NOMO-1 (cell line): ENCODE measurements around the gene MPDZ.

Experiments used
- DNase-seq, 2 experiments: peaks; one replicate each; lab custom pipeline; 2025; ENCODE audit not compliant: unreplicated experiment in 2 of 2; lab: John Stamatoyannopoulos, UW

MPDZ gene

DNA sequence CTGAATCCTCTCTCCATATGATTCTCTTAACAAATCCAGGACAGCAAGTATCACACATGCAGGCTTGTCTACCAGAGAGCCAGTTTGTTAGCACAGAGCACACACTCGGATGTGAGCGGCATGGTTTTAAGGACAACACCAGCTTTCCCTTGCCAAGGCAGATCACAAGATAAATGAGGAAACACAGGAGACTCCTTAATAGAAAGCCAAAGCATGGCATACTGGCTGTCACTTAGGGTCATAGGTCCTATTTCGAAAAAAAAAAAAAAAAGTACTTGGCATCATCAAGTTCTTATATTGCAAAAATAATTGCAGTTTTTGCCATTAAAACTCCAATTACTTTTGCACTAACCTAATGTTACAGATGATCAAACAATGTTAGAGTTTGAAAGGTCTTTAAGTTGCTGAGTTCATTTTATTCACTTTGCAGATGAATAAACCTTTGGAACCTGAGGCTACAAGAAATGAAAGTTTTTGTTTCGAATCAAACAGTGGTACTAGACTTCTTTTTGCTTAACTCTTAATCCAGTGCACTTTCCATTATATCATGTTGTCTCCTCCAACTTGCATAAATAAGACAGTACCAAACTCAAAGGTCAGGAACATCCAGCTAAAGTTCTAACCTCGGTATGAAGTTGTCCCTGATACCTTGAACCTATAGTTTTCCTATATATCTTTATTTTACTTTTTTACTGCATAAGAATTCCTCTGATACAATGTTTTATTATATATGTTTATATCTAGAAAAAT is 138.5 kb downstream of the MPDZ start:
- no peak for DNase-seq

DNA sequence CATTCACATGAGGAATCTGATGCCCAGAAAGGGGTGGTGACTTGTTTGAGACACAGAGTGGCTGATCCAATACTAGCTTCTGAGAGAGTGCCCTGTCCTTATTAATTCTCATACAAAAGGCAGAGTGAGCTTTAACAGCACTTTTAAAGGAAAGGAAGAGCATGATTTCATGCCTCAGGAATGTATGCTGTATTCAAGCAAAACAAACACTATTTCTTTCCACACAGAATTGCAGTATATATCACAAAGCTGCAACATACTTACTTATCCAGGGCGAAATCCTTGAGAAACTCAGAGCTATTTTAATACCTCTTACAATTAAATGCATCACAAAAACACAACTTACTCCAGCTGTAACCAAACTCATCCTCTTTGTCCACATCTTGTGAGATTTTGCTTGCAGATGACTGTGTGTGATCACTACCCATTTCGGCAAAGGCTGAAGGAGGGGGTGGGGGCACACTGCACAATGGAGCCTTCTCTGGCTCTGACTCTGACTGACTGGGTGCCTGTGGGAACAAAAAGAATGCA is 139.8 kb downstream of the MPDZ start:
- DNase-seq, result no peak

DNA sequence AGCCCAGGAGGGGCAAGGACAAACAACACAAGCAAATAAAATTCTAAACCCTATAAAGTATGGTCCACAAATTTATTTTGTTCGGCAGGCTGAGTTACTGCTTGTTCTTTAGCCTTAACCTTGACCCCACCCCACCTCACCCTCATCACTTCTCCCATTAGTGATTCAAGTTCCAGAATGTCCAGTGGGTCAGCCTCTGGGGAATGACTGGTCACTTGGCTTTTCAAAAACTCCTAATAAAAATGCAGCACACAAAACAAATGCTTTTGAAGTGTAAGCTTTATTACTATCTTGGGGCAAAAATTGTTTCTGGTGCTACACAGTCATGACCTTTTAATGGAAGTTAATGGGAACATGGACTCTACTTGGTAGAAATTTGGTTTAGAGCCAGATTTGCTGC is 142.1 kb downstream of the MPDZ start:
- no peak for DNase-seq

DNA sequence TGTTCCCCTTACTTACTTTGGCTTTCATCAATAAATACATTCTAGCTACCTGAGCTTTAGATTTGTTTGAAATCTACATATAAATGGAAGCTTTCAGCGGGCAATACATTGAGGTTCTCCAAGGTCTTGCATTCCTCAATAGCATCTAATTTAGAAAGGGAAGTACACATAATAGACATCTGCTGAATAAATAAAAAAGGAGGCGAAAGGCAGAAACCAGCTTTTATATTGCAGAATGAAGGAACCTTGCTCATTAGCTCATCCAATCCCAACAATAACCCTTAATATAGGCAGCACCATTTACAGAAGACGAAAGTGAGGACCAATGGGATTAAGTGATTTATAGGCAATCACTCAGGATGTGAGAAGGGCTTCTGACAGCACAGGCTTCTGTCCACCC is 147.5 kb downstream of the MPDZ start:
- no peak for DNase-seq

DNA sequence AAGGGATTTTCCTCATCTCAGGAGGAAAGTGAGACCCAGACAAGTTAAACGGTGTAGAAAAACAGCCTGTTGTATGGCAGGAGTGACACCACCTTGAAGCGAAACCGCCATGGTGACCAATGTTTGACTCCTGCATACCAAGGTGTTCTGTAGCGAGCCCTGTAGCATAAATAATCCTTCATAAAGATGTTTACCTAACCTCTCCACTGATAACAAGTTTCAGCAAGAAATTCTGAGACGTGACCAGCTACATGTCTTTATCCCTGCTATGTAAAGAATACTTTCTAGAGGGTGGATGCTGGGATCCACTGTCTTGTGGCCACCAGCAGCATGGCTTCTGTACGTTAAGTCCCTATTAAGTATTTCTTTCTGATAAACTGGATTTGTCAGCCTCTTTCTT is 148.1 kb downstream of the MPDZ start:
- no peak for DNase-seq

DNA sequence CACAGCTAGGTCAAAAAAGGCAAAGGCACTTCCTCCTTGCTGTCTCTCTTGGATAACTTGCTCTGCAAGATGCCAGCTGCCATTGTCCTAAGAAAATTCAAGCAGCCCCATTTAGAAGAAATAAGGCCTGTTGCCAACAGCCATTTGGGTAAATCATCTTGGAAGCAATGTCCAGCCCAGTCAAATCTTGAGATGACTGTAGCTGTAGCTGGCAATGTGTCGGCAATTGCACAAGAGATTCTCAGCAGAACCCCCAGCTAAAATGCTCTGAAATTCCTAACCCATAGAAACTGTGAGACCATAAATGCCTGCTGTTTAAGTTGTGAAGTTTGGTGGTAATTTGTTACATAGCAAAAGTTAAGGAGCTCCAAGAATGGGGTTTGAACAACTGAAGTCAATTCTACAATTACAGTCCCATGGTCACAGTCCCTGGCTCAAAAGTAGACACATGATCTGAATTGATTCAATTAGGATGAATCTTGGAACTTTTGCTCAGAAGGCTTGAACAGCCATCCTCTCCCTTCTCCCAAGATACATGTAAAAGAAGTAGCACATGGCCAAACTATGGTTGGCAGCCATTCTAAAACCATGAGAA is 151.1 kb downstream of the MPDZ start:
- no peak for DNase-seq

DNA sequence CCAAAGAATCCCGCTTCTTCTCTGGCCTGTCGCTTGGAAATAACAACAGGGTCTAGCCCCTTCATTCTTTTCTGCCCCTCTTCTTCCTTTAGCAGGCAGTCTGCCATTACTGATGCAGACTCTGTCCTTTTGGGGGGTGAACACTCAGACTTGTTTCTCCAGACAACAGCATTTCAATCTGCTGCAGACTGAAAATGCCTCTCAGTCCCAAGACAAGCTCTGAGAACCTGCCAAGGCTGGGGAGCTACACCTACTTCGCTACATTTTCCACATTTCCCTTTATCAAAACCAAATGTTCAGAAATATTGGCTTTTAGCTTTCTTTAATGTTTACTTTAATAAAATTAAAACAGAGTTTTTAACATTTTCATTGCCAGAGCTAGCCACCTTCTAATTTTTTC is 152.4 kb downstream of the MPDZ start:
- DNase-seq, result no peak

DNA sequence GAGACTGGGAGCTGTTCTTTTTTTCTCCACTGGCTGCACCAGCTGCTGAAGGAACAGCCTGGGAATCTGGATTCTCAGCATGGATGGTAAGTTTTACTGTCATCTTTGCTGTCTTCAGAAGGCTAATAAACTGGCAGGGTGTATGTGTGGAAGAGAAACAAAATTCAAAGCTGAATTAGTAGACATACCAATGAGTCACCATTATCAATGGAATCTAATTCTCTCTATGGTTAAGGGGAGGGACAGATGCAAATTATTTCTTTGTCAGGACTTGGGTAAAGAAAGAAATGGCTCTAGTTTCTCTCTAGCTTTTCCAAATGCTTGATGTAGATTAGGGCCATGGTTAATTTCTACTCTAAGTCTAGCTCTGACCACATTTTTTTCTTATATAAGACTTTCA is 154.2 kb downstream of the MPDZ start:
- no peak for DNase-seq

DNA sequence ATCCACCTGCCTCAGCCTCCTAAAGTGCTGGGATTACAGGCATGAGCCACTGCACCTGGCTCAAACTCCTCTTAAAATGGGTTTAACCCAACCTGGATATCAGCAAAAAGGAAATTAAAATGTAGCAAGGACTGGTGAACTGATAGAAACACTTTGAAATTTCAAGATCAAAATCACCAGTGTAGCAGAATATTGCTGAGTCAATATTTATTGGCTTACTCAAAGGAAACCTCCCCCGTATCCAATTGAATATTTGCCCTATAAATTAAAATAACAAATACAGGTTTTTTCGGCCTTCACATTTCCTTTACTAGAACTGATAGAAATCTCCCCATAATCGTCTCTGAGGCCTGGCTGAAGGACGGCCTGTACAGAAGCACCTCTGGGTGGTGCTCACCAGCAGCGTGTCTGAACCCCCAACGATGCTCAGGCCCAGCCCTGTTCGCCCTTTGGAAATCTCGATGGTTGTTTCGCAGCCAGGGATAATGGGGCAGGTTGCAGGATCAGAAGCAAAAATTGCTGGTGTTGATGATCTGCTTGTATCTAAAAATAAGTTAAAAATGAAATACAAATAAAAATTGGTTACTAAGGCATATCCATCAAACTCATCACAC is 156.6 kb downstream of the MPDZ start:
- DNase-seq, result no peak

DNA sequence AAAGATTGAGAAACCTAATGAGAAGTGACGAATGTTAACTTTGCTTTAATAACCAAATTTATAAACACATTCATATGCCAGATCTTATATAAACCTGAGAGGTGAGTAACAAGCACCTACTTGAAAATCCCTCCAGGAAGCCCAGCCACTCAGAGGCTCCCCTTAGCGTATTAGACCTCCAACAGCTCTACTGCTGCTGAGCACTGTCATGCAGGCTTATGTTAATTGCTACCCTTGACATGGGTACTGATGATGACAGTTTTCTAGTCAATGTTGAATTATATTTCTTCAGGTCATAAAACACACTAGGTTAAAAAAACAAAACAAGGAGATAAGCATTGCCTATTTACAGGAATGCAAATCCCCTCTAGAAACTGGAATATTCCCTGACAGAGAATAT is 161.2 kb downstream of the MPDZ start:
- no peak for DNase-seq

DNA sequence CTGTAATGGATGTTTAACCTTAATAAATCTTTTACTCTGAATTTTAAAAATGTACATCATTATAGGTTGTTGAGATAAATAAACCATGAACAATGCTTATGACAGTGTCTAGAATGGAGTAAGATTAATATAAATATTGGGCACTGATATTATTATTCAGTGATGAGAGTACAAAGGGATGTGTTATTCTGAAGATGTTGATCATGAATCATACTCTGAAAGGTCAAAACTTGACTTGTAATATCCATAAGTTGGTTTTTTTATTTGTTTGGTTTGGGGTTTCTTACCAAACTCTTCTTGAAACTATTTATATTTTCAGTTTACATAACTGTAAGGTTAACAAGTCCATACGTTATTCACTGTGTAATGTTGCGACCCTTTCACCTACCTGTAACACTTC is 163.2 kb downstream of the MPDZ start:
- no peak for DNase-seq

DNA sequence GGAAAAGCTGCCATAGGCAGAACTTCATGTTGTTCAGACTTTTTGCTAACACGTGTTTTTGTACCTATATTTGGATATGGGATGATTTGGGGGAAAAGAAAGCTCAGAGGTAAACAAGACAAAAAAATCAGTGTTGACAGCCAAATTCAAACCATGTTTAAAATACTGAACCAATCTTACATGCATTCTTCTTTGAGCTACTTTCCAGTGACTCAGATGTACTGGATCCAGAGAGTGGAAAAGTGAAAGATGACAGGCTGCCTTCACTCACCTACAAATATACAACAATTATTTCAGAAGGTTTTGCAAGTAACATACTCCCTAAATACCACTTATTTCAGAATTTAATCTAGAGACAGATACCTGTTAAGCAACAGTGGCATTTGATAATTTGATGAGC is 165.7 kb downstream of the MPDZ start:
- no peak for DNase-seq

DNA sequence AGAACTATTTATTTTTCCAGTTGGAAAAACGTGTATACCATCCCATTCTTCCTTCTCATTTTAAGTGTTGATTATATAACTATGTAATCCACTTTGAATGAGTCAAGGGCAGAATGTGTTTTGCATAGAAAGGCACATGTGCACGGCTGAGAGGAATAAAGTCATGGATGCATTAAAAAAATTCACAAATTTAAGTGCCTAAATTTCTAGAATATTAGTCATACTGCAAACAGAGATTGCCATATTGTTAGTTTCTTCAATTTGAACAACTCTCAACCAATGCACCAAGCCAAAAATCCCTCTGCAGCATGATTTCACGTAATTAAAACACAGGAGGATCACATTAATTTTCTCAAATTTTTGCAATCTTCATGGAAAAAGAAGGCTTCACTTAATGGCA is 166.3 kb downstream of the MPDZ start:
- DNase-seq, result no peak

DNA sequence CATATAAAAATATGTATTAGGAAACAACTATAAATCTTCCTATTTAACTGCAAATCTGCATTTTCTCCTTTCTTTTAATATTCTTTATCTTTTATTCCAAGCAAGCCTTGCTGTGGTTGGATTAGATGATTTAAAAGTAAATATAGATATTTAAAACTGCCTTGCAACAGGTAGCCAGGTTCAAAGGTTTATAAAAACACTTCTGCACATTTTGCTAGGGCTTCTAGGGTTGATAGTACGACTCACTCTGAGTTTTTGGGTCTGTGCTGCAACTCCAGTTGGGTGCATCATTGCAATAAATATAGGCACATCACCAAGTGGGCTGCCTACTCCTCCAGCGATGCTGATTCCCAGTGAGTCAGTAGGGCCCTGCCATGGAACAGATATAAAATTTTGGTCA is 167.7 kb downstream of the MPDZ start:
- DNase-seq, result no peak

DNA sequence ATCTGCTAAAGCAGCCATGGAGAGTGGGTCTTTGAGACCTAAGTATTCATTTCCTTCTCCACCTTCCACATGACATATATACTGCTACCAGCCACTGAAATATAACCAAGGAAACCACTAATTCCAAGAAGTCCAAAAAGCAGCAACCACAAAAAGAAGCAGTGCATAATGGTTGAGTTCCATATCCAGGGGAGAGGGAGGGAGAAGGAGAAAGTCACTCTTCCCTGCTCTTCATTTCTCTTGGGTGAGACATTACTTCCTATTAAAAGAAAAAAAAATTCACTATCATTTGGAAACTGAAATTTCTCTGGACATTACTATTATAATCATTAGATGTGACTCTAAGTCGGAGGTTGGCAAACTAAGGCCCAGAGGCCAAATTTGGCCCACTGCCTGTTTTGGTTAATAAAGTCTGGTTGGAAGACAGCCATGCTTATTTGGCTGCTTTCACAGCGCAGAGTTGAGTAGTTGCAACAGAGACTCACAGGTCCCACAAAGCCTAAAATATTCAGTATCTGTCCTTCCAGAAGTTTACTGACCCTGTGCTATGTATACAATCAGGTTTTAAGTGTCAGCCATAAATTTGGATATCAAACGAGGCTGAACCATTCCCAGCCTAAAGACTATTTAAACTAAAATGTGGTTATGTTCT is 168.6 kb downstream of the MPDZ start:
- no peak for DNase-seq

DNA sequence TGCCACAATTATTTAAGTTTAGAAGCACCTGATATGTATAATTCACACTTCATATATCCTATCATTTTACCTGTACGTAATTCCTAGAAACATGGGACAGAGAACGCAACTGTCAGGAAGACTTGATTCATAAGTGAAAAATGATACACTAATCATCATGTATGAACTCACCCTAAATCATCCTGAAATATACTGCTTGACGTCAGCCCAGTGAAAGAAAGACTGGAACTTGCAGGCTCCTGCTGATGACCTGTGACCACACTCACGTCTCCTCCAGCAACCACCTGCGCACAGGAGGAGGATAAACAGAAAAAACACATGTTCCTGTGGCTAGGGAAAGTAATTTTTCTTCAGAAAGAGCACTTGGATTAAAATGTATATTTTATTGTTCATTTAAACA is 169.7 kb downstream of the MPDZ start:
- DNase-seq, result no peak

DNA sequence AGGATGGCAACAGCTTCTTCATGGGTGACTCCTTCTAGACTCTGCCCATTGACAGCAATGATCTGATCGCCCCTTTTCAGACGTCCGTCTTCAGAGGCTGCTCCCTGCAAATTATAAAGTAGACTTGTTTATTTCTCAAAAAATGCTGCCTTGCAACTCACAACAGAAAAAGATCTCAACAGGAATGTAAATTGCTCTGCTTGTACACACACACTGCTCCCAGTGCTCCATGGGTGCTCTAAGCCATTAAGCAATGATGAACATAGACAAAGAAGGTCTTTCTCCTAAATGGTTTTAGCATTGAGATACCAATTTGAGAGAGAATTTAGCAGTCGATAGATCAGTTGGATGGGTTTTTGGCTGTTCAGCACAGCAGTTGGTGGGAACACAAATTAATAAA is 172.5 kb downstream of the MPDZ start:
- no peak for DNase-seq

DNA sequence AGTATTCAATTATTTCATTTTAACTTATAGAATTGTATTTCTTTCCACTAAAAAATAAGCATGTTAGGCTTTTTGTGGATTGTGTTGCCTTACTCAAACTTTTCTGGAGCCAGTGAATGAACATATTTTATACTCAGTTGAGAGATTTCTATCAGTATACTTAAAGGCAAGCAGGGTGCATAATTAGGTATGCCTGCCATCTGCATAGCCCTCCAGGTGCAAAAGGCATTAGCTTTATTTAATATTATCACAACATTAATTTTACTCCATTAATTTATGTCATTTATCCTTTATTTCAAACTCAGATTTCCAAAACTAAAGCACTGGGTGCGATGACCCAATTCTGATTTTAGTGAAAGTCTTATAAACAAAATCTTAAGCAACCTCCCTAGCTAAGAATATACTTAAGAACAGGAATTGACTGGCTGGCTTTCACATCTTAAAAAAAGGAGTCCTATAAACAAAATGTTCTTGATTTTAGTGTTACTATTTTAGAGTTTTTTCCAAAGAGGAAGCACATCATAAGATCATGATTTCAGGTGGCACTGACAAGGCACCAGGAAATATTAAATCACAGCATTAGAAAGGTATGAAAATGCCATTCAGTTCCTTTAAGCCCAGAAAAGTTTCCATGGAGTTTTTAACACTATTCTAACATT is 178.4 kb downstream of the MPDZ start:
- DNase-seq, result no peak

DNA sequence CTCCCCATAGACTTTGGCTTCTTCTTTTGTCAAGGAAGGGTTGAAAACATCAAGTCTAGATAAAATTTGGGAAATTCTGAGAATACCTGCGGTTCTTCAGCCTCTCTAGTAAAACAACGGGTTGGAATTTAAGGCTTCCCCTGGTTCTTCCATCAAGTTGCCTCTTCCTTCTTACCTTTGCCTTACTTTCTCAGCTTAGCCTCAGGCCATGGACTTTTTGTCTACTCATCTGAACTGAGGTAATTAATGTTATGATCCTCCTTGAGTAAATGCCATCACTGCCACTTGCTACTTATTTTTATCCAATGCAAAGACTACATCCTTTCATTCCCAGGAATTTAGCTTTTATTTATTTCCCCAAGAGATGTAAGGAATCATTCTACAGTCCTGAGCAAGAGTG is 184.4 kb downstream of the MPDZ start:
- DNase-seq, result no peak

DNA sequence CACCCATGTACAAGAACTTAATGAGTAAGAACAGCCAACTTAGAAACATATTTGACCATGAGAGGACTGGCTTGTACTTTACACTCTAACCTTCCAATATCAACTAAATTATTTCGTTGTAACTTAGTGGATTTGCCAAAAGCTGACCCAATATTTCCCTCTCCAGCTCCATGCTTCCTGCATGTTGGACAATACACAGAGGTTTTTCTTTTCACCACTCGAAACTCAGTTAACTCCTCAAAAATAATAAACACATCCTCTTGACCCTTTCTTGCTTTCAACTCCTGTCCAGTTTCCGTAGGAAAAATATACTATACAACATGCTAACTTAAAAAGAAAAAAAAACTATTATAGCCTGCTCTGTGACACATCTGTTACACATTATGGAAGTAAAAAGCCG is 188.9 kb downstream of the MPDZ start:
- no peak for DNase-seq

DNA sequence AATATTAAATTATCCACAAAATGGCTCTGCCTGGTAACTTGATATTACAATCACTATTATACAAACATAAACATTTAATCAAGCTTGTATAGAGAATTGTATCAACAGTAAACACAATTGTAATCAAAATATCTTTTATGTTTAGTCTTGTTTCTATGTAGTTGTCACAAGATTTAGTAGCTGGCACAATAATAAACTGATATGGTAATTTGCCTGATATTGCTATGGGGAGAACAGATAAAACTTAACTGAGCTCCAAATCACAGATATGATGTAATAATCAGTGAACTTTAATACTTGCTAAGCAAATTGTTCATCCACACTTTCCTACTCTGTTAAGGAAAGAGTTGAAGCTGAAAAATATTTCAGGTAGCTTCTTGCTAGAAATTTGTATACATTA is 189.8 kb downstream of the MPDZ start:
- no peak for DNase-seq
